ENCODE results near the gene ADGRG1.

Gene ADGRG1

DNA sequence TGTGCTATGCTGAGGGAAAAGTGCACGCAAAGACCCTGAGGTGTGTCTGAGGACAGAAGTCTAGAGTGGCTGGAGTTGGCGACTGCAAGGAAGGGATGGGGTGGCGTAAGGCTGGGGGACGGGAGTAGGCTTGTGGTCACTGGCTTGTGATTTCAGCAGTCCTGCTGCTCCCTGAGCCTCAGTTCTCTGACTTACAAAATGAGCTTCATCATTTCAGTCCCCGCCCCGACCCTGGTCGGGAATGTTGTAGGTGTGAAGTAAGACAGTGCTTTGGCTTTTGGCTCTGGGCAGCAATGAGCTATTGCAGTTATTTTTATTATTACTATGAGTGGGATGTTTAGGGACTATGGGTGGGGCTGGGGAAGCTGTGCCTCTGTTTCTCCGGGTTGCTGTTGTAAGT is 8.6 kb downstream of the ADGRG1 start:
- DNase-seq (ENCODE audit: low read depth) = peak; percentile 41
- no peak overlapping the region for H3K4me3 ChIP-seq (replicated peaks; ENCODE audit: low read depth, low read length)
- TF ChIP-seq, protein P1, sequence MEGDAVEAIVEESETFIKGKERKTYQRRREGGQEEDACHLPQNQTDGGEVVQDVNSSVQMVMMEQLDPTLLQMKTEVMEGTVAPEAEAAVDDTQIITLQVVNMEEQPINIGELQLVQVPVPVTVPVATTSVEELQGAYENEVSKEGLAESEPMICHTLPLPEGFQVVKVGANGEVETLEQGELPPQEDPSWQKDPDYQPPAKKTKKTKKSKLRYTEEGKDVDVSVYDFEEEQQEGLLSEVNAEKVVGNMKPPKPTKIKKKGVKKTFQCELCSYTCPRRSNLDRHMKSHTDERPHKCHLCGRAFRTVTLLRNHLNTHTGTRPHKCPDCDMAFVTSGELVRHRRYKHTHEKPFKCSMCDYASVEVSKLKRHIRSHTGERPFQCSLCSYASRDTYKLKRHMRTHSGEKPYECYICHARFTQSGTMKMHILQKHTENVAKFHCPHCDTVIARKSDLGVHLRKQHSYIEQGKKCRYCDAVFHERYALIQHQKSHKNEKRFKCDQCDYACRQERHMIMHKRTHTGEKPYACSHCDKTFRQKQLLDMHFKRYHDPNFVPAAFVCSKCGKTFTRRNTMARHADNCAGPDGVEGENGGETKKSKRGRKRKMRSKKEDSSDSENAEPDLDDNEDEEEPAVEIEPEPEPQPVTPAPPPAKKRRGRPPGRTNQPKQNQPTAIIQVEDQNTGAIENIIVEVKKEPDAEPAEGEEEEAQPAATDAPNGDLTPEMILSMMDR (IDR thresholded peaks at IDR 0.05; ENCODE audit: low read length, missing control alignments) = no peak

DNA sequence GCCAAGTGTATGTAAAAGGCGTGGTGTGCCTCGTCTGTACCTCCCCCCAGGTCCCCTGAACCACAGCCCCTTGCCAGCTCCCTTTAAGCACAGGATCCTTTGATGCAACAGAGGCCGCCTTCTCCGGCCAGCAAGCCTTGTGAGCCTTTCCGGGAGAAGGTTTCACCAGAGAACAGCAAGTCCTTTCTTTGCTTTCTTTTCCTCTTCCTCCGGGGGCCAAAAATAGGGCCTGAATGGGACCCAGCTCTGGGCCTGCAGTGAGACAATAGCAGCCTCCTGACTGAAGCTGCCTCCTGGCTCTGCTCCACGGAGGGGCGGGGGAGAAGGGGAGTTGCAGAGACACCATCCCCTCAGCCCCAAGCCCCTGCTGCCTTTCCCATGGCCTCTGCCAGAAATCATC is 9.0 kb downstream of the ADGRG1 start:
- DNase-seq (ENCODE audit: low read depth) = peak; percentile 56
- no peak overlapping the region for H3K4me3 ChIP-seq (replicated peaks; ENCODE audit: low read depth, low read length)
- TF ChIP-seq, protein P1 (IDR thresholded peaks at IDR 0.05; ENCODE audit: low read length, missing control alignments) = no peak

DNA sequence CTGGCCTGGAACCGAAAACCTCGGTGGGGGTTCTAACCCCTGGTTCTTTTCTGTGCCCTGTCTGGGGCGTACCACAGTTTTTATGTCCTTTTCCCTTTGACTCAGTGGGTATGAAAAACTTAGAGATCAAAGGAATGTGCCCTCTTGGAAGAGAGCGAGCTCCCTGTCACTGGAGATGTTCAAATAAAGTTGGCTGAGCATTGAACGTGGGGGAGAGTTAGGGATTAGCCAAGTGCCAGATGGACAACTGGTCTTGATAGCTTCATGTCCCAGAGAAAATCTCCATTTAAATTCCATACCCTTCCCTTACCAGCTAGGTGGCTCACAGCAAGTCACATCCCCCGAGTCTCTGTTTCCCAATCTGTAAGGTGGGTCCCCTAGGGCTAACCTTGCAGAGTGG is 9.5 kb downstream of the ADGRG1 start:
- no peak for DNase-seq (ENCODE audit: low read depth)
- TF ChIP-seq, protein P1 (IDR thresholded peaks at IDR 0.05; ENCODE audit: low read length, missing control alignments) = no peak
- no peak overlapping the region for H3K4me3 ChIP-seq (replicated peaks; ENCODE audit: low read depth, low read length)

DNA sequence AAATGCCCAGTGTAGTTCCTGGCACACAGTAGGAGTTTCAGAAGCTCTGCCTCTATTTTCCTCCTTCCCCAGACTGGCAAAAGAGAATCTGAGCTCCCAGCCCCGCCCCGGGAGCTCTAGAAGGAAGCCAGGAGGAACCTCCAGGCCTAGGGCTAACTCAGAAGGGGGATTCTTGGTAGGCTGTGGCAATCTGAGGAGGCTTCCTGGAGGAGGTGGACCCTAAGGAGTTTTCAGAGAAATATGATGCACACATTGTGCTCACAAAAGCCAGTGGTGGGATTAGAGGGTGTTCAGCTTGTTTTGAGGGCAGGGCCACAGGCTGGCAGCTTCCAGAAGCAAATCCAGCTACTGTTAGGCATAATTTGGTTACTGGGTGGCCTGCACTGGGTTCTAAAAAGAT is 10.0 kb downstream of the ADGRG1 start:
- TF ChIP-seq, protein P1 (IDR thresholded peaks at IDR 0.05; ENCODE audit: low read length, missing control alignments) = no peak
- no peak overlapping the region for H3K4me3 ChIP-seq (replicated peaks; ENCODE audit: low read depth, low read length)
- no peak for DNase-seq (ENCODE audit: low read depth)

DNA sequence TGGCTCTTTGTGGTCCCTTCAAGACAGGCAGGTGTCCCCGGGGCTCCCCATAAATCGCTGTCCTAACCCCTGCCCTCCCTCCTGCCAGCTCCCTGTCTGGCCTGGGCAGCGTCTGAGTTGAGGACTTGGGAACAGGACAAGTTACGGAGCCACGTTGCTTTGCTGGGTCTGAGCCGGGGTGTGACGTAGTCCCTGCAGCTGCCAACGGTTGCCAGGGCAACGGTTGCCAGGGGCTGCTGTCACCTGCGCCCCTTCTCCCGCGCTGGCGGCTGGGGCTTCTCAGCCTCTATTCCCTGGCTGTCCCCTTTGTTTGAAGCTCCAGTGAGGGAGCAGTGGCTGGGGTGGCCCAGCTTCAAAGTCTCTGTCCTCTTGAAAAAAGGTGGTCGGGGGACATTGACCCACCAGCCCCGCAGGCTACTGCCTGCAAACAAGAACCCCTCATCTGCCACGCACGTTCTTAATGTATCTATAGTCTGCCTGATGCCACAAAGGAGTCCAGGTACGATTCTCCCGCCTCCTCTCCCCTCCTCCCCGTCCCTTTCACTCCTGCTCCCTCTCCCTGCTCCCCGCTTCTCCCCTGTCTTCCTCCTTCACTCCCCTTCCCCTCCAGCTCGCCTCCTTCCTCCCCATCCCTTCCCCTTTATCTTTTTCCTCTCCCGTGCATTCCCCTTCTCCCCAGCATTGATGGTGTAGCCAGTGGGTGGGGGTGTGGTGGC is 10.9 kb downstream of the ADGRG1 start:
- H3K4me3 ChIP-seq (replicated peaks; ENCODE audit: low read depth, low read length) = no peak overlapping the region
- TF ChIP-seq, protein P1 (IDR thresholded peaks at IDR 0.05; ENCODE audit: low read length, missing control alignments) = no peak
- DNase-seq (ENCODE audit: low read depth) = no peak

DNA sequence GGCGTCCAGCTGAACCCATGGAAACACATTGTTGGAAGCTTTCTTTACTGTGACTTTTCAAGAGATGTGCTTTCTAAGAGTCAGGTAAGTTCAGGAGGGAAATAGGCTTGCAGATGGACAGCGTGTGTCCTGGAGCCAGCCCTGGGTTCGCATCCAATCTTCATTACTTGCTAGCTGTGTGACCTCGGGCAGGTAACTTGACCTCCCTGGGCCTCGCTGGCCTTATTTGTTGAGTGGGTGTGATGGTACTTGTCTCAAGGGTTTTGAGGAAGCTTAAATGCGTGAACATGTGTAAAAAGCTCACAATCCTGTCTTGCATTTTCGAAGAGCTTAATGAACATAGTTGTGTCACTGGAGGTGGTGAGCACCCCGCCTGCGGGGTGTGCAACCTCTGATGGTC is 11.8 kb downstream of the ADGRG1 start:
- no peak overlapping the region for H3K4me3 ChIP-seq (replicated peaks; ENCODE audit: low read depth, low read length)
- TF ChIP-seq, protein P1 (IDR thresholded peaks at IDR 0.05; ENCODE audit: low read length, missing control alignments) = no peak
- DNase-seq (ENCODE audit: low read depth) = no peak

DNA sequence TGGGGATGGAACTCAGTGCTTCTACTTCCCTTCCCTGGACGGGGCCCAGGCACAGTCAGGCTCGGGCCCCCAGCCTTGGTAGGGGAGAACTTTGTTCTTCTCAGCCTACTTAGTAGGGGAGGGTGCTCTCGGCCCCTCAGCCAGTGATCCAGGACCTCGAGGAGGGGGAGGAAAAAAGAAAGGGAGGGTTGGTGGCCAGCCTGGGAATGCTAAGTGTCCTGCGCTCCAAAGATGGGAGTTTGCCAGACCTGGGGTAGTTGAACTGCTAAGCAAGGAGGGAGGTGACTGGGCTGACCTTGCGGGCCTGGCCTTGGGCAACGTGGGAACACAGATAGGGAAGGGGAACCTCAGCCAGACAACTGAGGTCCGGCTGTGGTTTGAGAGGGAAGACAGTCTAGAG is 12.2 kb downstream of the ADGRG1 start:
- TF ChIP-seq, protein P1 (IDR thresholded peaks at IDR 0.05; ENCODE audit: low read length, missing control alignments) = no peak
- H3K4me3 ChIP-seq (replicated peaks; ENCODE audit: low read depth, low read length) = no peak overlapping the region
- DNase-seq (ENCODE audit: low read depth) = no peak

Data from fibroblast of pulmonary artery (primary cell).